Stomach (tissue), 4 donors: ENCODE results near the gene HUS1.

Source experiments
- CTCF ChIP-seq, 7 experiments: fragments of 450-650 bp in 4 of 7; fragments of 200-600 bp in 3 of 7; sonication (generic) in 3 of 7; IDR thresholded peaks; one replicate each; pipeline ENCODE4 v1.5.1; 2016 to 2019; ENCODE audit warnings: antibody characterized with exemption in 7 of 7, control low read depth in 2 of 7, mild to moderate bottlenecking in 1 of 7
- POLR2A ChIP-seq, 4 donors: fragments of 450-650 bp; IDR thresholded peaks; one replicate each; pipeline ENCODE4 v1.6.1; 2016; ENCODE audit warnings: antibody characterized with exemption in 4 of 4, control low read depth in 2 of 4, mild to moderate bottlenecking in 1 of 4, moderate library complexity in 1 of 4

DNA sequence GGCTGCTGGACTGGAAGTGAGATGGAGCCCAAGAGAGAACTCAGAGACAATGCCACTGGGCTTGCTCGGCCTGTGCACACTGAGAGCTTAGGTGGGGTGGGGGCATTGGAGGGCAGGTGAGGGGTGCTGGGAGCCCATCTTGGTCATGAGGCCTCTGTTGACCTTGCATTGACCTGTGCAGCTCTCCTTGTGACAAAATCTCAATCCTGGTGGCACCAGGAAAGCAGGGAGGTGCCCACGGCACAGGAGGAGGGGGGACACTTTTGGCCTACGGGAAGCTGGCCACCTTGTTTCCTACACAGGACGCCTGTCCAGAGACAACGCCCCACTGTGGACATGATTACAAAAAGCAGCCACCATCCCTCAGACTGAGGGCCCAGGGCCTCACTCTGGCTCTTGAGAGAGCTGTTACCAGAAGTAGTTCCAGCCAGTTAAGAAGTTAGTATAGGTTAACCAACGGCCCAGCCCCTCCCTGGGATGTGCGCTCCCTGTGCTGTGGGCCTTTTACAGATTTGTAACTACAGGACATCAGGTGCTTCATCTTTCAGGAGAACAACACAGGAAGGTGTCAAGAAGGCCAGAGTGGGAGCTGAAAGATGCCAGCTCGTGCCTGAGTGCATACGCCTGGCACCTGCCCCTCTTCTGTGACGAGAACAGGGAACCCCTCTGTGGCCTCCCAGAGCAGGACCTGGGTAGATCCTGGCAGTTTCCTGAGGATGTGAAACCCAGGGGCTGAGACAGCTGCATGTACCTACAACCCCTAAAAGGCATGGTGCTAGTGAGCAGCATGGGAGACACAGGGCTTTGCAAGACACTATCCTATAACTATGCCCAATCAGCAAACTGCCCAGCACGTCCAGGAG, 41.5 kb downstream of the HUS1 start:
- TF ChIP-seq POLR2A (IDR thresholded peaks at IDR 0.05) = no peak
- TF ChIP-seq CTCF (IDR thresholded peaks at IDR 0.05) = no peak
